ENCODE measurements around the gene INAFM1. TPM values are rescaled to one million over a fixed set of nuclear protein-coding genes. Genes with fewer than 3 reads are reported as not detected.

The INAFM1 gene
- total and polyA plus RNA-seq, 9 of the 15 experiments (the other 6 are each of a cell fraction or from before 2014, with no cell fraction given), result 0.71 to 30.9 (median 3.1) TPM

DNA sequence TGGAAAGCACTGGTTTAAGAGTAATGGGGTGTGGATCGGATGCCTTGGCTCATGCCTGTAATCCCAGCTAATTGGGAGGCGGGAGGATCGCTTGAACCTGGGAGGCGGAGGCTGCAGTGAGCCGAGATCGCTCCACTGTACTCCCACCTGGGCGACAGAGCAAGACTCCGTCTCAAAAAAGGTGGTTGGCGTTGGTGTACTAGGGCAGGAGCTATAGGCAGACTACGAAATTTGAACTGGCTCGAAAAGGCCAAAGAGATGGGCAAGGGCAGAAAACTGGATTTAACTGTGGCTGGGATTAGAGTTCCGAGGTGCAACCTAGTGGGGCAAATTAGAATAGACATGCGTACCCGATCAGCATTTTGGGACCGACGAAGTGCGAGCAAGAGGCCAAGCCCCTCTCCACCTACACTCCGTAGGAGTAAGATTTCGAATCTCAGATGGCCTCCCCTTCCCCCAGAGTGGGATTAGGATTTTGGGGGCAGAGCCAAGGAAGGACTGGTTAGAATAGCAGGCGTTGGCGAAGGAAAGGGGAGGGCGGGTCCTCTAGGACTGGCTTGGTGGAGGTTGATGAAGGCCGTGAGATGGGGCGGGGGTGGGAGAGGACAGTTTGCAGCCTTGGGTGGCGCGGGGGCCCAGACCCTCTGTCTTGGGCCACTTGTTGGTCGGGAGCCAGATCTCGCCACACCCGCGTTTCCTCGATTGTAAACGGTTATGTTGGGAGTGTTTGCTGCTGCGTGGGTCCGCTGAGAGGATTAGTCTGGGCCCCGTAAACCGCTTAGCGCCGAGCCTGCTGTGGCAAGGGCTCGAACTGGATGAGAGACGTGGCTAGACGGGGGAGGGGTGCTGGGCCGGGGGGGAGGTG, 2.0 kb upstream of the INAFM1 start (continued):
- TF ChIP-seq, protein P1, sequence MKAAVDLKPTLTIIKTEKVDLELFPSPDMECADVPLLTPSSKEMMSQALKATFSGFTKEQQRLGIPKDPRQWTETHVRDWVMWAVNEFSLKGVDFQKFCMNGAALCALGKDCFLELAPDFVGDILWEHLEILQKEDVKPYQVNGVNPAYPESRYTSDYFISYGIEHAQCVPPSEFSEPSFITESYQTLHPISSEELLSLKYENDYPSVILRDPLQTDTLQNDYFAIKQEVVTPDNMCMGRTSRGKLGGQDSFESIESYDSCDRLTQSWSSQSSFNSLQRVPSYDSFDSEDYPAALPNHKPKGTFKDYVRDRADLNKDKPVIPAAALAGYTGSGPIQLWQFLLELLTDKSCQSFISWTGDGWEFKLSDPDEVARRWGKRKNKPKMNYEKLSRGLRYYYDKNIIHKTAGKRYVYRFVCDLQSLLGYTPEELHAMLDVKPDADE (conservative IDR thresholded peaks at IDR 0.05; ENCODE audit: control insufficient read depth, low read depth, low read length), result no peak
- TF ChIP-seq, protein P2, sequence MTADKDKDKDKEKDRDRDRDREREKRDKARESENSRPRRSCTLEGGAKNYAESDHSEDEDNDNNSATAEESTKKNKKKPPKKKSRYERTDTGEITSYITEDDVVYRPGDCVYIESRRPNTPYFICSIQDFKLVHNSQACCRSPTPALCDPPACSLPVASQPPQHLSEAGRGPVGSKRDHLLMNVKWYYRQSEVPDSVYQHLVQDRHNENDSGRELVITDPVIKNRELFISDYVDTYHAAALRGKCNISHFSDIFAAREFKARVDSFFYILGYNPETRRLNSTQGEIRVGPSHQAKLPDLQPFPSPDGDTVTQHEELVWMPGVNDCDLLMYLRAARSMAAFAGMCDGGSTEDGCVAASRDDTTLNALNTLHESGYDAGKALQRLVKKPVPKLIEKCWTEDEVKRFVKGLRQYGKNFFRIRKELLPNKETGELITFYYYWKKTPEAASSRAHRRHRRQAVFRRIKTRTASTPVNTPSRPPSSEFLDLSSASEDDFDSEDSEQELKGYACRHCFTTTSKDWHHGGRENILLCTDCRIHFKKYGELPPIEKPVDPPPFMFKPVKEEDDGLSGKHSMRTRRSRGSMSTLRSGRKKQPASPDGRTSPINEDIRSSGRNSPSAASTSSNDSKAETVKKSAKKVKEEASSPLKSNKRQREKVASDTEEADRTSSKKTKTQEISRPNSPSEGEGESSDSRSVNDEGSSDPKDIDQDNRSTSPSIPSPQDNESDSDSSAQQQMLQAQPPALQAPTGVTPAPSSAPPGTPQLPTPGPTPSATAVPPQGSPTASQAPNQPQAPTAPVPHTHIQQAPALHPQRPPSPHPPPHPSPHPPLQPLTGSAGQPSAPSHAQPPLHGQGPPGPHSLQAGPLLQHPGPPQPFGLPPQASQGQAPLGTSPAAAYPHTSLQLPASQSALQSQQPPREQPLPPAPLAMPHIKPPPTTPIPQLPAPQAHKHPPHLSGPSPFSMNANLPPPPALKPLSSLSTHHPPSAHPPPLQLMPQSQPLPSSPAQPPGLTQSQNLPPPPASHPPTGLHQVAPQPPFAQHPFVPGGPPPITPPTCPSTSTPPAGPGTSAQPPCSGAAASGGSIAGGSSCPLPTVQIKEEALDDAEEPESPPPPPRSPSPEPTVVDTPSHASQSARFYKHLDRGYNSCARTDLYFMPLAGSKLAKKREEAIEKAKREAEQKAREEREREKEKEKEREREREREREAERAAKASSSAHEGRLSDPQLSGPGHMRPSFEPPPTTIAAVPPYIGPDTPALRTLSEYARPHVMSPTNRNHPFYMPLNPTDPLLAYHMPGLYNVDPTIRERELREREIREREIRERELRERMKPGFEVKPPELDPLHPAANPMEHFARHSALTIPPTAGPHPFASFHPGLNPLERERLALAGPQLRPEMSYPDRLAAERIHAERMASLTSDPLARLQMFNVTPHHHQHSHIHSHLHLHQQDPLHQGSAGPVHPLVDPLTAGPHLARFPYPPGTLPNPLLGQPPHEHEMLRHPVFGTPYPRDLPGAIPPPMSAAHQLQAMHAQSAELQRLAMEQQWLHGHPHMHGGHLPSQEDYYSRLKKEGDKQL (CRISPR knock-in tag; IDR thresholded peaks at IDR 0.05; ENCODE audit: borderline replicate concordance), result no peak
- TF ChIP-seq, protein P3, sequence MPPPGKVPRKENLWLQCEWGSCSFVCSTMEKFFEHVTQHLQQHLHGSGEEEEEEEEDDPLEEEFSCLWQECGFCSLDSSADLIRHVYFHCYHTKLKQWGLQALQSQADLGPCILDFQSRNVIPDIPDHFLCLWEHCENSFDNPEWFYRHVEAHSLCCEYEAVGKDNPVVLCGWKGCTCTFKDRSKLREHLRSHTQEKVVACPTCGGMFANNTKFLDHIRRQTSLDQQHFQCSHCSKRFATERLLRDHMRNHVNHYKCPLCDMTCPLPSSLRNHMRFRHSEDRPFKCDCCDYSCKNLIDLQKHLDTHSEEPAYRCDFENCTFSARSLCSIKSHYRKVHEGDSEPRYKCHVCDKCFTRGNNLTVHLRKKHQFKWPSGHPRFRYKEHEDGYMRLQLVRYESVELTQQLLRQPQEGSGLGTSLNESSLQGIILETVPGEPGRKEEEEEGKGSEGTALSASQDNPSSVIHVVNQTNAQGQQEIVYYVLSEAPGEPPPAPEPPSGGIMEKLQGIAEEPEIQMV (tag; conservative IDR thresholded peaks at IDR 0.05; ENCODE audit: low read depth), result 0 out of 2 replicates have a peak, but pooled peaks have one; percentile 31
- 0 out of 2 replicates have a peak, but pooled peaks have one; percentile 13 for TF ChIP-seq SUPT5H (IDR thresholded peaks at IDR 0.05)
- peak; percentile 13; the same call in 1 of the 2 replicates for TF ChIP-seq MYNN (IDR thresholded peaks at IDR 0.05)
- TF ChIP-seq MYNN (CRISPR knock-in tag; IDR thresholded peaks at IDR 0.05), result no peak
- no peak for TF ChIP-seq U2AF1 (optimal IDR thresholded peaks at IDR 0.05; ENCODE audit: low read depth, low read length)
- TF ChIP-seq, protein P4, sequence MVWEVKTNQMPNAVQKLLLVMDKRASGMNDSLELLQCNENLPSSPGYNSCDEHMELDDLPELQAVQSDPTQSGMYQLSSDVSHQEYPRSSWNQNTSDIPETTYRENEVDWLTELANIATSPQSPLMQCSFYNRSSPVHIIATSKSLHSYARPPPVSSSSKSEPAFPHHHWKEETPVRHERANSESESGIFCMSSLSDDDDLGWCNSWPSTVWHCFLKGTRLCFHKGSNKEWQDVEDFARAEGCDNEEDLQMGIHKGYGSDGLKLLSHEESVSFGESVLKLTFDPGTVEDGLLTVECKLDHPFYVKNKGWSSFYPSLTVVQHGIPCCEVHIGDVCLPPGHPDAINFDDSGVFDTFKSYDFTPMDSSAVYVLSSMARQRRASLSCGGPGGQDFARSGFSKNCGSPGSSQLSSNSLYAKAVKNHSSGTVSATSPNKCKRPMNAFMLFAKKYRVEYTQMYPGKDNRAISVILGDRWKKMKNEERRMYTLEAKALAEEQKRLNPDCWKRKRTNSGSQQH (CRISPR knock-in tag; IDR thresholded peaks at IDR 0.05), result 0 out of 2 replicates have a peak, but pooled peaks have one; percentile 63
- TF ChIP-seq ZNF830 (CRISPR knock-in tag; IDR thresholded peaks at IDR 0.05), result 0 out of 2 replicates have a peak, but pooled peaks have one; percentile 35
- no peak for TF ChIP-seq NCOA6 (IDR thresholded peaks at IDR 0.05)
- no peak for TF ChIP-seq DIDO1 (tag; IDR thresholded peaks at IDR 0.05; ENCODE audit: low read depth)
- no peak for TF ChIP-seq ZNF408 (CRISPR knock-in tag; IDR thresholded peaks at IDR 0.05; ENCODE audit: low read depth)
- TF ChIP-seq LEF1 (IDR thresholded peaks at IDR 0.05), result peak; percentile 42
- TF ChIP-seq, protein P5, sequence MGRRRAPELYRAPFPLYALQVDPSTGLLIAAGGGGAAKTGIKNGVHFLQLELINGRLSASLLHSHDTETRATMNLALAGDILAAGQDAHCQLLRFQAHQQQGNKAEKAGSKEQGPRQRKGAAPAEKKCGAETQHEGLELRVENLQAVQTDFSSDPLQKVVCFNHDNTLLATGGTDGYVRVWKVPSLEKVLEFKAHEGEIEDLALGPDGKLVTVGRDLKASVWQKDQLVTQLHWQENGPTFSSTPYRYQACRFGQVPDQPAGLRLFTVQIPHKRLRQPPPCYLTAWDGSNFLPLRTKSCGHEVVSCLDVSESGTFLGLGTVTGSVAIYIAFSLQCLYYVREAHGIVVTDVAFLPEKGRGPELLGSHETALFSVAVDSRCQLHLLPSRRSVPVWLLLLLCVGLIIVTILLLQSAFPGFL (CRISPR knock-in tag; IDR thresholded peaks at IDR 0.05), result no peak
- TF ChIP-seq TAF1 (IDR thresholded peaks at IDR 0.05; ENCODE audit: control insufficient read depth, extremely low read depth, insufficient read depth, low read length, severe bottlenecking), result no peak
- TF ChIP-seq FOXP1 (CRISPR knock-in tag; IDR thresholded peaks at IDR 0.05), result no peak

All from K562 (cell line).